ENCODE results near the gene PTGES3L. TPM values are rescaled to one million over a fixed set of nuclear protein-coding genes. Genes with fewer than 3 reads are reported as not detected.

Gene PTGES3L
- total and polyA plus RNA-seq, 2 of the 13 experiments (the other 11 are each of a cell fraction or from before 2014, with no cell fraction given): 1.2 to 2.9 TPM

DNA sequence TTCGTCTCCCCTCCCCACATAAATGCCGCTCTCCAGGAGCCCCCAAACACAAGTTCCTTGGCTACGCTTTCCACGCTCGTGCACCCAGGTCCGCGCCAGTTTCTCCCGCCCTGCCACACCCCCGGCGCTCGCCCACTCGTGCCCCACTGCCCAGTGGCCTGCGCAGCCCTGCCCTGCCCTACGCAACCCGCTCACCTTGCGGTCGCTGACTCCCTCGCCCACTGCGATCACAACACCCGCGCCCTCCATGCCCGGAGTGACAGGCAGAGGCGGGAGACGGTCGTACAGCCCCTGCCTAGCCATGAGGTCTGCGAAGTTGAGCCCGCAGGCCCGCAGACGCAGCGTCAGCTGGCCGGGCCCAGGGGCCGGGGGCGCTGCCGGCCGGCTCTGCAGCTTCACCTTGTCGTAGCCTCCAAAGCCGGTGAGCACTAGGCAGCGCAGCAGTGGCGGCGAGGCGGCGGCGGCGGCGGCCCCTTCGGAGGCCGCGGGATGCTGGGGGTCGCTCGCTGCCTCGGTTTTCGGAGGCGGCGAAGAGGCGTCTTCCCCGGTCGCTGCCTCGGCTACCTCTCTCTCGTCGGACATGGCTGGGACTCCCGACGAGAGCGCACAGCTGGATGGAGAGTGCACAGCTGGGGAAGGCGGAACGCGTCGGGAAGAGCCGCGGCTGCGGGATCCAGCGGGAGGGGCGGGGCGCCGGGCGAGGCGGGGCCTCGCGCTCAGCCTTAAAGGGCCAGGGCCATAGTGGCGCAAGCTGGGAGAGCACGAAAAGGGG is 42.0 kb upstream of the PTGES3L start, which contains the start of gene VAT1 (continued):
- TF ChIP-seq, protein P1, sequence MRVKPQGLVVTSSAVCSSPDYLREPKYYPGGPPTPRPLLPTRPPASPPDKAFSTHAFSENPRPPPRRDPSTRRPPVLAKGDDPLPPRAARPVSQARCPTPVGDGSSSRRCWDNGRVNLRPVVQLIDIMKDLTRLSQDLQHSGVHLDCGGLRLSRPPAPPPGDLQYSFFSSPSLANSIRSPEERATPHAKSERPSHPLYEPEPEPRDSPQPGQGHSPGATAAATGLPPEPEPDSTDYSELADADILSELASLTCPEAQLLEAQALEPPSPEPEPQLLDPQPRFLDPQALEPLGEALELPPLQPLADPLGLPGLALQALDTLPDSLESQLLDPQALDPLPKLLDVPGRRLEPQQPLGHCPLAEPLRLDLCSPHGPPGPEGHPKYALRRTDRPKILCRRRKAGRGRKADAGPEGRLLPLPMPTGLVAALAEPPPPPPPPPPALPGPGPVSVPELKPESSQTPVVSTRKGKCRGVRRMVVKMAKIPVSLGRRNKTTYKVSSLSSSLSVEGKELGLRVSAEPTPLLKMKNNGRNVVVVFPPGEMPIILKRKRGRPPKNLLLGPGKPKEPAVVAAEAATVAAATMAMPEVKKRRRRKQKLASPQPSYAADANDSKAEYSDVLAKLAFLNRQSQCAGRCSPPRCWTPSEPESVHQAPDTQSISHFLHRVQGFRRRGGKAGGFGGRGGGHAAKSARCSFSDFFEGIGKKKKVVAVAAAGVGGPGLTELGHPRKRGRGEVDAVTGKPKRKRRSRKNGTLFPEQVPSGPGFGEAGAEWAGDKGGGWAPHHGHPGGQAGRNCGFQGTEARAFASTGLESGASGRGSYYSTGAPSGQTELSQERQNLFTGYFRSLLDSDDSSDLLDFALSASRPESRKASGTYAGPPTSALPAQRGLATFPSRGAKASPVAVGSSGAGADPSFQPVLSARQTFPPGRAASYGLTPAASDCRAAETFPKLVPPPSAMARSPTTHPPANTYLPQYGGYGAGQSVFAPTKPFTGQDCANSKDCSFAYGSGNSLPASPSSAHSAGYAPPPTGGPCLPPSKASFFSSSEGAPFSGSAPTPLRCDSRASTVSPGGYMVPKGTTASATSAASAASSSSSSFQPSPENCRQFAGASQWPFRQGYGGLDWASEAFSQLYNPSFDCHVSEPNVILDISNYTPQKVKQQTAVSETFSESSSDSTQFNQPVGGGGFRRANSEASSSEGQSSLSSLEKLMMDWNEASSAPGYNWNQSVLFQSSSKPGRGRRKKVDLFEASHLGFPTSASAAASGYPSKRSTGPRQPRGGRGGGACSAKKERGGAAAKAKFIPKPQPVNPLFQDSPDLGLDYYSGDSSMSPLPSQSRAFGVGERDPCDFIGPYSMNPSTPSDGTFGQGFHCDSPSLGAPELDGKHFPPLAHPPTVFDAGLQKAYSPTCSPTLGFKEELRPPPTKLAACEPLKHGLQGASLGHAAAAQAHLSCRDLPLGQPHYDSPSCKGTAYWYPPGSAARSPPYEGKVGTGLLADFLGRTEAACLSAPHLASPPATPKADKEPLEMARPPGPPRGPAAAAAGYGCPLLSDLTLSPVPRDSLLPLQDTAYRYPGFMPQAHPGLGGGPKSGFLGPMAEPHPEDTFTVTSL (CRISPR knock-in tag; IDR thresholded peaks at IDR 0.05; ENCODE audit: borderline replicate concordance): peak; percentile 56; the same call in 1 of the 2 replicates
- TF ChIP-seq ZNF180 (CRISPR knock-in tag; IDR thresholded peaks at IDR 0.05; ENCODE audit: borderline replicate concordance, low read depth): peak; percentile 77
- TF ChIP-seq, protein P2, sequence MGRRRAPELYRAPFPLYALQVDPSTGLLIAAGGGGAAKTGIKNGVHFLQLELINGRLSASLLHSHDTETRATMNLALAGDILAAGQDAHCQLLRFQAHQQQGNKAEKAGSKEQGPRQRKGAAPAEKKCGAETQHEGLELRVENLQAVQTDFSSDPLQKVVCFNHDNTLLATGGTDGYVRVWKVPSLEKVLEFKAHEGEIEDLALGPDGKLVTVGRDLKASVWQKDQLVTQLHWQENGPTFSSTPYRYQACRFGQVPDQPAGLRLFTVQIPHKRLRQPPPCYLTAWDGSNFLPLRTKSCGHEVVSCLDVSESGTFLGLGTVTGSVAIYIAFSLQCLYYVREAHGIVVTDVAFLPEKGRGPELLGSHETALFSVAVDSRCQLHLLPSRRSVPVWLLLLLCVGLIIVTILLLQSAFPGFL (CRISPR knock-in tag; IDR thresholded peaks at IDR 0.05): peak; percentile 70; the same call in 1 of the 2 replicates
- TF ChIP-seq ZNF788 (CRISPR knock-in tag; IDR thresholded peaks at IDR 0.05; ENCODE audit: borderline replicate concordance): peak; percentile 63; the same call in 1 of the 2 replicates
- peak; percentile 77 for TF ChIP-seq KDM3A (CRISPR knock-in tag; IDR thresholded peaks at IDR 0.05; ENCODE audit: low read depth)
- TF ChIP-seq PRDM15 (CRISPR knock-in tag; IDR thresholded peaks at IDR 0.05): peak; percentile 65; the same call in 1 of the 2 replicates
- peak; percentile 66; the same call in 1 of the 2 replicates for TF ChIP-seq ZNF816 (CRISPR knock-in tag; IDR thresholded peaks at IDR 0.05; ENCODE audit: borderline replicate concordance)
- TF ChIP-seq ZNF619 (CRISPR knock-in tag; IDR thresholded peaks at IDR 0.05): peak; percentile 22; the same call in 1 of the 2 replicates
- TF ChIP-seq MAF1 (CRISPR knock-in tag; IDR thresholded peaks at IDR 0.05; ENCODE audit: borderline replicate concordance): no peak; the same call in 1 of the 2 replicates
- TF ChIP-seq ZNF30 (CRISPR knock-in tag; IDR thresholded peaks at IDR 0.05): peak; percentile 65; the same call in 1 of the 2 replicates
- TF ChIP-seq AKAP8 (CRISPR knock-in tag; IDR thresholded peaks at IDR 0.05): peak; percentile 87
- TF ChIP-seq, protein P3, sequence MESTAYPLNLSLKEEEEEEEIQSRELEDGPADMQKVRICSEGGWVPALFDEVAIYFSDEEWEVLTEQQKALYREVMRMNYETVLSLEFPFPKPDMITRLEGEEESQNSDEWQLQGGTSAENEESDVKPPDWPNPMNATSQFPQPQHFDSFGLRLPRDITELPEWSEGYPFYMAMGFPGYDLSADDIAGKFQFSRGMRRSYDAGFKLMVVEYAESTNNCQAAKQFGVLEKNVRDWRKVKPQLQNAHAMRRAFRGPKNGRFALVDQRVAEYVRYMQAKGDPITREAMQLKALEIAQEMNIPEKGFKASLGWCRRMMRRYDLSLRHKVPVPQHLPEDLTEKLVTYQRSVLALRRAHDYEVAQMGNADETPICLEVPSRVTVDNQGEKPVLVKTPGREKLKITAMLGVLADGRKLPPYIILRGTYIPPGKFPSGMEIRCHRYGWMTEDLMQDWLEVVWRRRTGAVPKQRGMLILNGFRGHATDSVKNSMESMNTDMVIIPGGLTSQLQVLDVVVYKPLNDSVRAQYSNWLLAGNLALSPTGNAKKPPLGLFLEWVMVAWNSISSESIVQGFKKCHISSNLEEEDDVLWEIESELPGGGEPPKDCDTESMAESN (CRISPR knock-in tag; conservative IDR thresholded peaks at IDR 0.05): peak; percentile 49
- TF ChIP-seq RELA (CRISPR knock-in tag; IDR thresholded peaks at IDR 0.05): no peak
- peak; percentile 84; the same call in 1 of the 2 replicates for TF ChIP-seq SALL2 (CRISPR knock-in tag; IDR thresholded peaks at IDR 0.05)
- 0 out of 2 replicates have a peak, but pooled peaks have one; percentile 7 for TF ChIP-seq MIXL1 (CRISPR knock-in tag; IDR thresholded peaks at IDR 0.05)
- 0 out of 2 replicates have a peak, but pooled peaks have one; percentile 20 for TF ChIP-seq TMF1 (CRISPR knock-in tag; IDR thresholded peaks at IDR 0.05; ENCODE audit: low read depth)

Data from HepG2 (cell line).